ENCODE measurements around the gene SLC50A1. TPM values are rescaled to one million over a fixed set of nuclear protein-coding genes. Genes with fewer than 3 reads are reported as not detected.

SLC50A1 gene
- total and polyA plus RNA-seq, 9 of the 15 experiments (the other 6 are each of a cell fraction or from before 2014, with no cell fraction given), result 46.5 to 132 (median 91.9) TPM

GRCh38 chr1:155120253-155120652 lies 15.4 kb upstream of the SLC50A1 start (continued):
- TF ChIP-seq CBFA2T2 (conservative IDR thresholded peaks at IDR 0.05) (peak; percentile 44; the same call in 1 of the 2 replicates), JUND (IDR thresholded peaks at IDR 0.05; ENCODE audit: borderline replicate concordance, low read depth, low read length) (no peak), JUND (tag; IDR thresholded peaks at IDR 0.05; ENCODE audit: borderline replicate concordance, low read depth, low read length) (peak; percentile 10; the same call in 1 of the 3 replicates), DPF2 (IDR thresholded peaks at IDR 0.05) (0 out of 2 replicates have a peak, but pooled peaks have one; percentile 31), GATA2 (CRISPR knock-in tag; IDR thresholded peaks at IDR 0.05) (peak; percentile 48; the same call in 1 of the 2 replicates), IFI16 (CRISPR knock-in tag; IDR thresholded peaks at IDR 0.05) (no peak), ZFP36 (IDR thresholded peaks at IDR 0.05; ENCODE audit: low read depth, low read length, partially characterized antibody) (peak; percentile 6), ZNF175 (CRISPR knock-in tag; IDR thresholded peaks at IDR 0.05; ENCODE audit: low read depth) (no peak), RBM34 (IDR thresholded peaks at IDR 0.05; ENCODE audit: borderline replicate concordance, insufficient read depth, low read length) (no peak), TBL1XR1 (IDR thresholded peaks at IDR 0.05; ENCODE audit: low read length in 2 of 2) (0 out of 4 replicates have a peak, but pooled peaks of 1 of the 2 experiments have one; percentile 18), CTBP1 (IDR thresholded peaks at IDR 0.05; ENCODE audit: borderline replicate concordance) (peak; percentile 45; the same call in 1 of the 2 replicates), L3MBTL2 (IDR thresholded peaks at IDR 0.05) (peak; percentile 51; the same call in 1 of the 2 replicates), ZNF764 (CRISPR knock-in tag; IDR thresholded peaks at IDR 0.05; ENCODE audit: low read depth) (no peak), RB1 (IDR thresholded peaks at IDR 0.05; ENCODE audit: low read depth) (no peak), TAF15 (IDR thresholded peaks at IDR 0.05; ENCODE audit: low read depth, low read length) (no peak), CBFA2T3 (IDR thresholded peaks at IDR 0.05) (peak; percentile 69), NBN (IDR thresholded peaks at IDR 0.05; ENCODE audit: low read depth) (peak; percentile 8; the same call in 1 of the 2 replicates), ATF7 (IDR thresholded peaks at IDR 0.05) (no peak), SMARCA4 (IDR thresholded peaks at IDR 0.05) (peak; percentile 32; the same call in 1 of the 2 replicates), SOX6 (IDR thresholded peaks at IDR 0.05) (peak; percentile 48; the same call in 1 of the 2 replicates), BCL6 (CRISPR knock-in tag; IDR thresholded peaks at IDR 0.05) (no peak), ARID1B (IDR thresholded peaks at IDR 0.05) (peak; percentile 50), HIVEP1 (CRISPR knock-in tag; IDR thresholded peaks at IDR 0.05) (no peak), FOXJ2 (tag; IDR thresholded peaks at IDR 0.05) (peak; percentile 56; the same call in 1 of the 2 replicates), SP1 (CRISPR knock-in tag; IDR thresholded peaks at IDR 0.05) (no peak), HMGN3 (IDR thresholded peaks at IDR 0.05; ENCODE audit: borderline replicate concordance, extremely low read depth, insufficient read length, low read depth, low read length) (no peak), MED1 (CRISPR knock-in tag; IDR thresholded peaks at IDR 0.05; ENCODE audit: borderline replicate concordance) (no peak), ZC3H4 (CRISPR knock-in tag; IDR thresholded peaks at IDR 0.05; ENCODE audit: borderline replicate concordance) (no peak), KDM2B (CRISPR knock-in tag; IDR thresholded peaks at IDR 0.05) (no peak), ZBTB7A (IDR thresholded peaks at IDR 0.05; ENCODE audit: borderline replicate concordance, control insufficient read depth, low read depth, low read length) (no peak), POLR2AphosphoS2 (IDR thresholded peaks at IDR 0.05; ENCODE audit: low read length) (no peak), SAP30 (IDR thresholded peaks at IDR 0.05; ENCODE audit: borderline replicate concordance, insufficient read depth, low read depth, low read length, poor library complexity, severe bottlenecking) (no peak), ETV5 (CRISPR knock-in tag; IDR thresholded peaks at IDR 0.05; ENCODE audit: low read depth) (no peak), BRF1 (IDR thresholded peaks at IDR 0.05; ENCODE audit: borderline replicate concordance, extremely low read depth, insufficient read length) (no peak), NFRKB (IDR thresholded peaks at IDR 0.05; ENCODE audit: low read depth) (no peak), BACH1 (tag; IDR thresholded peaks at IDR 0.05) (no peak)

All from K562 (cell line).